H1 (cell line): ENCODE measurements around the gene UBE2D3. TPM values are rescaled to one million over a fixed set of nuclear protein-coding genes. Genes with fewer than 3 reads are reported as not detected.

Experiments
- BCL11A ChIP-seq, 2 experiments: IDR thresholded peaks; one replicate each; pipeline ENCODE4 v1.6.1; 2011; ENCODE audit warnings: low read depth in 2 of 2, low read length in 2 of 2, mild to moderate bottlenecking in 2 of 2
- BRCA1 ChIP-seq: IDR thresholded peaks from 2 replicates; pipeline ENCODE4 v1.6.1; 2012; ENCODE audit warnings: low read depth, low read length, improper control_type of control experiment
- CTBP2 ChIP-seq: IDR thresholded peaks from 2 replicates; pipeline ENCODE4 v1.7.0; 2011; ENCODE audit warnings: borderline replicate concordance, mild to moderate bottlenecking, moderate library complexity, mixed read lengths, low read length; ENCODE audit not compliant: insufficient read depth, insufficient read length
- GTF2F1 ChIP-seq: IDR thresholded peaks from 2 replicates; pipeline ENCODE4 v1.6.1; 2012; ENCODE audit warnings: low read depth, low read length, improper control_type of control experiment, borderline replicate concordance
- HDAC2 ChIP-seq, 2 experiments: fragments of 300-600 bp in 1 of 2; sonication (generic) in 1 of 2; IDR thresholded peaks; 2 replicates each; pipeline ENCODE4 v1.6.1; 2011 to 2012; ENCODE audit warnings: low read depth in 2 of 2, low read length in 2 of 2, mild to moderate bottlenecking in 2 of 2, moderate library complexity in 2 of 2, borderline replicate concordance in 1 of 2, inconsistent platforms in 1 of 2
- JUN ChIP-seq: IDR thresholded peaks from 2 replicates; pipeline ENCODE4 v1.6.1; 2011; ENCODE audit warnings: low read depth, mild to moderate bottlenecking, improper control_type of control experiment, low read length
- KDM5A ChIP-seq: fragments of 200-600 bp; IDR thresholded peaks from 2 replicates; pipeline ENCODE4 v1.7.1; 2012; ENCODE audit warnings: mild to moderate bottlenecking, low read length, inconsistent platforms, mixed read lengths
- PHF8 ChIP-seq: fragments of 200-600 bp; sonication (generic); conservative IDR thresholded peaks from 2 replicates; pipeline ENCODE4 v1.7.1; 2012; ENCODE audit warnings: low read depth, mild to moderate bottlenecking, inconsistent platforms, low read length, moderate library complexity
- RAD21 ChIP-seq, 2 experiments: IDR thresholded peaks in 1 of 2; conservative IDR thresholded peaks in 1 of 2; 2 replicates each; pipeline ENCODE4 v1.6.1; 2011; ENCODE audit warnings: low read depth in 2 of 2, low read length in 2 of 2, improper control_type of control experiment in 1 of 2, inconsistent platforms in 1 of 2, mild to moderate bottlenecking in 1 of 2, moderate library complexity in 1 of 2
- RFX5 ChIP-seq: IDR thresholded peaks from 2 replicates; pipeline ENCODE4 v1.6.1; 2011; ENCODE audit warnings: low read depth, low read length, improper control_type of control experiment, borderline replicate concordance
- RNF2 ChIP-seq: fragments of 200-900, 300-1000 bp; sonication (generic); IDR thresholded peaks from 2 replicates; pipeline ENCODE4 v1.7.1; 2016; ENCODE audit warnings: borderline replicate concordance, low read depth, mild to moderate bottlenecking, antibody characterized with exemption, low read length; ENCODE audit not compliant: poor library complexity, severe bottlenecking; ENCODE audit errors: missing control alignments
- RXRA ChIP-seq: IDR thresholded peaks from 2 replicates; pipeline ENCODE4 v1.6.1; 2011; ENCODE audit warnings: low read depth, mild to moderate bottlenecking, low read length, moderate library complexity; ENCODE audit not compliant: insufficient read depth
- TAF1 ChIP-seq: IDR thresholded peaks from 2 replicates; pipeline ENCODE4 v1.6.1; 2011; ENCODE audit warnings: mild to moderate bottlenecking, low read depth, low read length
- polyA plus RNA-seq, 7 experiments: library from polyadenylated mRNA; depleted of rRNA in 3 of 7; stranded (reverse) in 5 of 7; unstranded in 2 of 7; fragments of >200 nt in 5 of 7; fragments of 200-250 nt in 2 of 7; gene quantifications; 1 replicate in 5 of 7; 2 replicates in 1 of 7; 4 replicates in 1 of 7; pipeline versions ENCODE4 v1.2.1 to v1.2.3, GENCODE V29; 2011 to 2013; ENCODE audit warnings: missing spikeins in 2 of 7, mixed read lengths in 2 of 7
- total RNA-seq: library from RNA; stranded (reverse); fragmentation: NEBNext Ultra II Directional; extraction: Animal tissue kit (Norgen Biotek cat#: 25700); gene quantifications from 2 replicates; pipeline ENCODE4 v1.2.1, GENCODE V29; 2021
- TF ChIP-seq, protein P1 (sequence below): IDR thresholded peaks from 2 replicates; pipeline ENCODE4 v1.6.1; 2012; ENCODE audit warnings: low read length, inconsistent platforms

The UBE2D3 gene
- total and polyA plus RNA-seq, 2 of the 8 experiments (the other 6 are each of a cell fraction or from before 2014, with no cell fraction given) = 396 to 544 TPM

- no peak for TF ChIP-seq BCL11A (IDR thresholded peaks at IDR 0.05; ENCODE audit: low read depth in 2 of 2, low read length in 2 of 2)
- TF ChIP-seq RXRA = no peak
- TF ChIP-seq BRCA1 = peak; percentile 93
- TF ChIP-seq TAF1 = peak; percentile 94
- no peak; the same call in 1 of the 2 replicates for TF ChIP-seq GTF2F1
- no peak for TF ChIP-seq CTBP2
- TF ChIP-seq PHF8 = peak; percentile 65
- no peak for TF ChIP-seq RFX5
- peak in 1 of 2 experiments; percentile 17; a peak in 1 of 4 replicates for TF ChIP-seq RAD21 (IDR thresholded peaks at IDR 0.05 in 1 of 2, conservative IDR thresholded peaks at IDR 0.05 in 1 of 2; ENCODE audit: low read depth in 2 of 2, low read length in 2 of 2)
- TF ChIP-seq KDM5A = no peak
- TF ChIP-seq HDAC2 (IDR thresholded peaks at IDR 0.05; ENCODE audit: borderline replicate concordance in 1 of 2, low read depth in 2 of 2, low read length in 2 of 2) = 0 out of 4 replicates have a peak, but pooled peaks of 1 of the 2 experiments have one; percentile 15
- TF ChIP-seq, protein P1, sequence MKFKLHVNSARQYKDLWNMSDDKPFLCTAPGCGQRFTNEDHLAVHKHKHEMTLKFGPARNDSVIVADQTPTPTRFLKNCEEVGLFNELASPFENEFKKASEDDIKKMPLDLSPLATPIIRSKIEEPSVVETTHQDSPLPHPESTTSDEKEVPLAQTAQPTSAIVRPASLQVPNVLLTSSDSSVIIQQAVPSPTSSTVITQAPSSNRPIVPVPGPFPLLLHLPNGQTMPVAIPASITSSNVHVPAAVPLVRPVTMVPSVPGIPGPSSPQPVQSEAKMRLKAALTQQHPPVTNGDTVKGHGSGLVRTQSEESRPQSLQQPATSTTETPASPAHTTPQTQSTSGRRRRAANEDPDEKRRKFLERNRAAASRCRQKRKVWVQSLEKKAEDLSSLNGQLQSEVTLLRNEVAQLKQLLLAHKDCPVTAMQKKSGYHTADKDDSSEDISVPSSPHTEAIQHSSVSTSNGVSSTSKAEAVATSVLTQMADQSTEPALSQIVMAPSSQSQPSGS = peak; percentile 84
- 0 out of 2 replicates have a peak, but pooled peaks have one; percentile 24 for TF ChIP-seq JUN
- TF ChIP-seq RNF2 = no peak
Observed at GRCh38 chr4:102827674-102828496, 534 bp upstream of the UBE2D3 start (continued).
